Mammary epithelial cell (primary cell): ENCODE data around the gene FOXP4.

Experiments used
- EZH2 ChIP-seq: IDR thresholded peaks from 2 replicates; pipeline ENCODE4 v1.6.1; 2012; ENCODE audit warnings: low read length, inconsistent platforms, borderline replicate concordance
- TF ChIP-seq, protein P1 (sequence below), 2 donors: IDR thresholded peaks in 1 of 2; conservative IDR thresholded peaks in 1 of 2; 2 replicates each; pipeline ENCODE4 v1.5.1; 2011 to 2012; ENCODE audit warnings: inconsistent platforms in 2 of 2, low read length in 2 of 2, mild to moderate bottlenecking in 2 of 2, control low read depth in 1 of 2, low read depth in 1 of 2; ENCODE audit not compliant: insufficient read depth in 1 of 2; ENCODE audit errors: extremely low read depth in 1 of 2

DNA sequence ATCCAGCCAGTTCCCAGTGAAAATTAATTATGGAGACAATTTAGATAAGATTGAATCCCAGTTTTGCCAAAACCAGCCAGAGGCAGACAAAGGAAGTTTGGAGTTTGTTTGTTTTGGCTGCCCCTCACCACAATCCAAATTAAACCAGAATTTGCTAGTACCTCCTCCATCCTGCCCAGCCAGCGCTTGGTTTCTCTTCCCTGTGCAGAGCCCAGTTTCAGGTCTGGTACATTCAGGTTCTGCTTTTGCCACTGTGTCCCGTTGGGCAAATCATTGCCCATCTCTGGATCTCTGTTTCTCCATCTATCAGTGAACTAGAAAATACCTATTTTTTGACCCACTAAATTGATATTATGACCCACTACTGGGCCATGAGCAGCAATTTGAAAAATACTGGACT is 26.4 kb downstream of the FOXP4 start:
- TF ChIP-seq, protein P1, sequence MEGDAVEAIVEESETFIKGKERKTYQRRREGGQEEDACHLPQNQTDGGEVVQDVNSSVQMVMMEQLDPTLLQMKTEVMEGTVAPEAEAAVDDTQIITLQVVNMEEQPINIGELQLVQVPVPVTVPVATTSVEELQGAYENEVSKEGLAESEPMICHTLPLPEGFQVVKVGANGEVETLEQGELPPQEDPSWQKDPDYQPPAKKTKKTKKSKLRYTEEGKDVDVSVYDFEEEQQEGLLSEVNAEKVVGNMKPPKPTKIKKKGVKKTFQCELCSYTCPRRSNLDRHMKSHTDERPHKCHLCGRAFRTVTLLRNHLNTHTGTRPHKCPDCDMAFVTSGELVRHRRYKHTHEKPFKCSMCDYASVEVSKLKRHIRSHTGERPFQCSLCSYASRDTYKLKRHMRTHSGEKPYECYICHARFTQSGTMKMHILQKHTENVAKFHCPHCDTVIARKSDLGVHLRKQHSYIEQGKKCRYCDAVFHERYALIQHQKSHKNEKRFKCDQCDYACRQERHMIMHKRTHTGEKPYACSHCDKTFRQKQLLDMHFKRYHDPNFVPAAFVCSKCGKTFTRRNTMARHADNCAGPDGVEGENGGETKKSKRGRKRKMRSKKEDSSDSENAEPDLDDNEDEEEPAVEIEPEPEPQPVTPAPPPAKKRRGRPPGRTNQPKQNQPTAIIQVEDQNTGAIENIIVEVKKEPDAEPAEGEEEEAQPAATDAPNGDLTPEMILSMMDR (conservative IDR thresholded peaks at IDR 0.05 in 1 of 2, IDR thresholded peaks at IDR 0.05 in 1 of 2; ENCODE audit: extremely low read depth in 1 of 2, insufficient read depth in 1 of 2, low read depth in 1 of 2, low read length in 2 of 2), result no peak
- TF ChIP-seq EZH2, result no peak
